ENCODE data around the gene DCHS1. TPM values are rescaled to one million over a fixed set of nuclear protein-coding genes. Genes with fewer than 3 reads are reported as not detected.

DCHS1 gene
- total and polyA plus RNA-seq, 4 donors: 0.68 to 8.9 (median 5.8) TPM

GRCh38 chr11:6636480-6636879, 19.1 kb downstream of the DCHS1 start:
- H3K4me3 ChIP-seq (ENCODE audit: low read depth in 1 of 3, low read length in 3 of 3): no peak overlapping the region

More at GRCh38 chr11:6636480-6636879, 19.1 kb downstream of the DCHS1 start:
- TF ChIP-seq REST (IDR thresholded peaks at IDR 0.05) (no peak), RXRA (IDR thresholded peaks at IDR 0.05) (no peak), NR2F2 (IDR thresholded peaks at IDR 0.05) (no peak), ATF3 (IDR thresholded peaks at IDR 0.05) (no peak), MAX (IDR thresholded peaks at IDR 0.05) (no peak), JUND (IDR thresholded peaks at IDR 0.05) (no peak), TAF1 (conservative IDR thresholded peaks at IDR 0.05) (no peak), FOXA2 (IDR thresholded peaks at IDR 0.05) (no peak), HNF4A (conservative IDR thresholded peaks at IDR 0.05) (no peak), YY1 (IDR thresholded peaks at IDR 0.05) (no peak), HNF4G (IDR thresholded peaks at IDR 0.05) (no peak), RAD21 (IDR thresholded peaks at IDR 0.05) (no peak), FOXA1 (IDR thresholded peaks at IDR 0.05) (no peak), GABPA (IDR thresholded peaks at IDR 0.05 in 1 of 2, conservative IDR thresholded peaks at IDR 0.05 in 1 of 2) (no peak), EGR1 (IDR thresholded peaks at IDR 0.05; ENCODE audit: low read depth in 2 of 2) (no peak), SP1 (IDR thresholded peaks at IDR 0.05) (no peak)
- TF ChIP-seq, protein P1, sequence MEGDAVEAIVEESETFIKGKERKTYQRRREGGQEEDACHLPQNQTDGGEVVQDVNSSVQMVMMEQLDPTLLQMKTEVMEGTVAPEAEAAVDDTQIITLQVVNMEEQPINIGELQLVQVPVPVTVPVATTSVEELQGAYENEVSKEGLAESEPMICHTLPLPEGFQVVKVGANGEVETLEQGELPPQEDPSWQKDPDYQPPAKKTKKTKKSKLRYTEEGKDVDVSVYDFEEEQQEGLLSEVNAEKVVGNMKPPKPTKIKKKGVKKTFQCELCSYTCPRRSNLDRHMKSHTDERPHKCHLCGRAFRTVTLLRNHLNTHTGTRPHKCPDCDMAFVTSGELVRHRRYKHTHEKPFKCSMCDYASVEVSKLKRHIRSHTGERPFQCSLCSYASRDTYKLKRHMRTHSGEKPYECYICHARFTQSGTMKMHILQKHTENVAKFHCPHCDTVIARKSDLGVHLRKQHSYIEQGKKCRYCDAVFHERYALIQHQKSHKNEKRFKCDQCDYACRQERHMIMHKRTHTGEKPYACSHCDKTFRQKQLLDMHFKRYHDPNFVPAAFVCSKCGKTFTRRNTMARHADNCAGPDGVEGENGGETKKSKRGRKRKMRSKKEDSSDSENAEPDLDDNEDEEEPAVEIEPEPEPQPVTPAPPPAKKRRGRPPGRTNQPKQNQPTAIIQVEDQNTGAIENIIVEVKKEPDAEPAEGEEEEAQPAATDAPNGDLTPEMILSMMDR (IDR thresholded peaks at IDR 0.05; ENCODE audit: low read depth, low read length, missing input control): no peak
- TF ChIP-seq, protein P2, sequence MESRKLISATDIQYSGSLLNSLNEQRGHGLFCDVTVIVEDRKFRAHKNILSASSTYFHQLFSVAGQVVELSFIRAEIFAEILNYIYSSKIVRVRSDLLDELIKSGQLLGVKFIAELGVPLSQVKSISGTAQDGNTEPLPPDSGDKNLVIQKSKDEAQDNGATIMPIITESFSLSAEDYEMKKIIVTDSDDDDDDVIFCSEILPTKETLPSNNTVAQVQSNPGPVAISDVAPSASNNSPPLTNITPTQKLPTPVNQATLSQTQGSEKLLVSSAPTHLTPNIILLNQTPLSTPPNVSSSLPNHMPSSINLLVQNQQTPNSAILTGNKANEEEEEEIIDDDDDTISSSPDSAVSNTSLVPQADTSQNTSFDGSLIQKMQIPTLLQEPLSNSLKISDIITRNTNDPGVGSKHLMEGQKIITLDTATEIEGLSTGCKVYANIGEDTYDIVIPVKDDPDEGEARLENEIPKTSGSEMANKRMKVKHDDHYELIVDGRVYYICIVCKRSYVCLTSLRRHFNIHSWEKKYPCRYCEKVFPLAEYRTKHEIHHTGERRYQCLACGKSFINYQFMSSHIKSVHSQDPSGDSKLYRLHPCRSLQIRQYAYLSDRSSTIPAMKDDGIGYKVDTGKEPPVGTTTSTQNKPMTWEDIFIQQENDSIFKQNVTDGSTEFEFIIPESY (IDR thresholded peaks at IDR 0.05): no peak
- 88% methylated on average over 3 of the region's 3 CpGs for WGBS
- H3K27ac ChIP-seq (ENCODE audit: low read depth in 1 of 2, low read length in 2 of 2): peak overlapping the region in 1 of 2 donors; percentile 28
- H3K4me1 ChIP-seq (ENCODE audit: control insufficient read depth in 4 of 4, insufficient read depth in 4 of 4, low read length in 3 of 4): peaks cover 3 to 42% (median 27%) of the 10 kb centered on the region in 4 donors
- no peak overlapping the region for H3K9ac ChIP-seq (ENCODE audit: low read depth in 1 of 2, low read length in 2 of 2)
- H3K36me3 ChIP-seq (ENCODE audit: control insufficient read depth in 4 of 4, insufficient read depth in 3 of 4, low read depth in 1 of 4, low read length in 3 of 4): no peaks in the 10 kb centered on the region
- no peaks in the 10 kb centered on the region for H3K27me3 ChIP-seq (ENCODE audit: control insufficient read depth in 4 of 4, insufficient read depth in 4 of 4, low read length in 3 of 4)
- H3K9me3 ChIP-seq (ENCODE audit: control insufficient read depth in 4 of 4, low read length in 3 of 4): no peaks in the 10 kb centered on the region
- no peak for DNase-seq (ENCODE audit: low spot score)
